Psoas muscle (tissue), 8 donors: ENCODE data around the gene CNPY1. TPM values are rescaled to one million over a fixed set of nuclear protein-coding genes. Genes with fewer than 3 reads are reported as not detected.

Source experiments
- ATAC-seq, 4 donors: fragments of 200-7000 bp; cut with Tn5 transposase; one replicate each; pipeline ENCODE4 v1.9.1; 2020; ENCODE audit warnings: moderate library complexity in 3 of 4, mild to moderate bottlenecking in 2 of 4
- DNase-seq, 2 donors: peaks; one replicate each; pipeline ENCODE4 v3.0.0-alpha.2; 2020
- H3K27ac ChIP-seq: fragments of 200-600 bp; one replicate; pipeline ENCODE4 v1.8.0; 2022
- H3K27me3 ChIP-seq, 3 donors: fragments of 200-600 bp in 1 of 3; one replicate each; pipeline versions ENCODE4 v1.6.1 to v1.8.0; 2013 to 2022; ENCODE audit warnings: low read length in 2 of 3, mild to moderate bottlenecking in 2 of 3, moderate library complexity in 1 of 3; ENCODE audit not compliant: insufficient read depth in 3 of 3
- H3K36me3 ChIP-seq, 2 donors: fragments of 200-600 bp in 1 of 2; one replicate each; pipeline versions ENCODE4 v1.6.1 to v1.8.0; 2013 to 2022; ENCODE audit warnings: low read depth in 1 of 2, mild to moderate bottlenecking in 1 of 2, moderate library complexity in 1 of 2; ENCODE audit not compliant: insufficient read depth in 1 of 2
- H3K4me1 ChIP-seq: fragments of 200-600 bp; one replicate; pipeline ENCODE4 v1.8.0; 2022
- H3K4me3 ChIP-seq: fragments of 200-600 bp; one replicate; pipeline ENCODE4 v1.8.0; 2022; ENCODE audit warnings: mild to moderate bottlenecking
- H3K9me3 ChIP-seq: fragments of 200-600 bp; one replicate; pipeline ENCODE4 v1.8.0; 2022
- WGBS, 3 donors: extraction: QIAGEN DNeasy Blood & Tissue Kit; methylation state at CpG; one replicate each; pipeline versions ENCODE4 v1.1.6 to v1.1.7; 2013; 5-methylcytosine and 5-hydroxymethylcytosine counted together
- intact Hi-C, 2 donors: fragments of 100-400 bp; cut with DNase I; formaldehyde crosslinking; loops; one replicate each; pipeline versions ENCODE4 v1.11.0 to v1.14.2; 2022
- polyA plus RNA-seq, 3 donors: library from polyadenylated mRNA; stranded (reverse); fragments of 200-250 nt; gene quantifications; one replicate each; pipeline ENCODE4 v1.2.3, GENCODE V29; 2013
- total RNA-seq, 4 donors: library from RNA; stranded (reverse); fragmentation: NEBNext Ultra II Directional in 2 of 4; extraction: Animal tissue kit (Norgen Biotek cat#: 25700) in 2 of 4; gene quantifications; one replicate each; pipeline versions ENCODE4 v1.2.1 to v1.2.4, GENCODE V29; 2021 to 2023
- TF ChIP-seq, protein P1 (sequence below): fragments of 200-600 bp; IDR thresholded peaks from one replicate; pipeline ENCODE4 v1.8.0; 2022; ENCODE audit warnings: antibody characterized with exemption
- donor health status: healthy with polysubstance abuse.
- donor health status: DM: no; HTN: no; CAD: no; lungs with moderate emphysema.
- donor health status: Bipolar disorder and iron deficiency.
- donor health status: healthy.
- donor health status: DM: yes; HTN: yes; CAD: no.
- donor health status: DM: no; HTN: no; CAD: no.
- donor health status: DM: no; HTN: no; CAD: no.
- donor health status: DM: yes; HTN: yes; CAD: no.

CNPY1 gene
- total and polyA plus RNA-seq, 7 donors, result not detected

- TF ChIP-seq, protein P1, sequence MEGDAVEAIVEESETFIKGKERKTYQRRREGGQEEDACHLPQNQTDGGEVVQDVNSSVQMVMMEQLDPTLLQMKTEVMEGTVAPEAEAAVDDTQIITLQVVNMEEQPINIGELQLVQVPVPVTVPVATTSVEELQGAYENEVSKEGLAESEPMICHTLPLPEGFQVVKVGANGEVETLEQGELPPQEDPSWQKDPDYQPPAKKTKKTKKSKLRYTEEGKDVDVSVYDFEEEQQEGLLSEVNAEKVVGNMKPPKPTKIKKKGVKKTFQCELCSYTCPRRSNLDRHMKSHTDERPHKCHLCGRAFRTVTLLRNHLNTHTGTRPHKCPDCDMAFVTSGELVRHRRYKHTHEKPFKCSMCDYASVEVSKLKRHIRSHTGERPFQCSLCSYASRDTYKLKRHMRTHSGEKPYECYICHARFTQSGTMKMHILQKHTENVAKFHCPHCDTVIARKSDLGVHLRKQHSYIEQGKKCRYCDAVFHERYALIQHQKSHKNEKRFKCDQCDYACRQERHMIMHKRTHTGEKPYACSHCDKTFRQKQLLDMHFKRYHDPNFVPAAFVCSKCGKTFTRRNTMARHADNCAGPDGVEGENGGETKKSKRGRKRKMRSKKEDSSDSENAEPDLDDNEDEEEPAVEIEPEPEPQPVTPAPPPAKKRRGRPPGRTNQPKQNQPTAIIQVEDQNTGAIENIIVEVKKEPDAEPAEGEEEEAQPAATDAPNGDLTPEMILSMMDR, result no peak
- WGBS, 3 donors, result 2 to 4% (median 4%) methylated on average over 32 to 57 of the region's 57 CpGs
- H3K4me1 ChIP-seq, result peaks cover 19% of the 10 kb centered on the region
- H3K27me3 ChIP-seq, result peaks cover 0 to 96% (median 69%) of the 10 kb centered on the region in 3 donors
- no peaks in the 10 kb centered on the region for H3K36me3 ChIP-seq
- H3K4me3 ChIP-seq, result peak overlapping the region; percentile 36
- ATAC-seq (no peak), DNase-seq (no peak)
- intact Hi-C loops, result loop anchor here in 1 of 2 donors (10.0 kb wide), 1 partner anchor 529 kb away; no protein-coding TSS in a partner anchor
- no peak overlapping the region for H3K27ac ChIP-seq
- no peaks in the 10 kb centered on the region for H3K9me3 ChIP-seq
These were observed 92.8 kb downstream of the CNPY1 start for GRCh38 chr7:155453296-155454182.

DNA sequence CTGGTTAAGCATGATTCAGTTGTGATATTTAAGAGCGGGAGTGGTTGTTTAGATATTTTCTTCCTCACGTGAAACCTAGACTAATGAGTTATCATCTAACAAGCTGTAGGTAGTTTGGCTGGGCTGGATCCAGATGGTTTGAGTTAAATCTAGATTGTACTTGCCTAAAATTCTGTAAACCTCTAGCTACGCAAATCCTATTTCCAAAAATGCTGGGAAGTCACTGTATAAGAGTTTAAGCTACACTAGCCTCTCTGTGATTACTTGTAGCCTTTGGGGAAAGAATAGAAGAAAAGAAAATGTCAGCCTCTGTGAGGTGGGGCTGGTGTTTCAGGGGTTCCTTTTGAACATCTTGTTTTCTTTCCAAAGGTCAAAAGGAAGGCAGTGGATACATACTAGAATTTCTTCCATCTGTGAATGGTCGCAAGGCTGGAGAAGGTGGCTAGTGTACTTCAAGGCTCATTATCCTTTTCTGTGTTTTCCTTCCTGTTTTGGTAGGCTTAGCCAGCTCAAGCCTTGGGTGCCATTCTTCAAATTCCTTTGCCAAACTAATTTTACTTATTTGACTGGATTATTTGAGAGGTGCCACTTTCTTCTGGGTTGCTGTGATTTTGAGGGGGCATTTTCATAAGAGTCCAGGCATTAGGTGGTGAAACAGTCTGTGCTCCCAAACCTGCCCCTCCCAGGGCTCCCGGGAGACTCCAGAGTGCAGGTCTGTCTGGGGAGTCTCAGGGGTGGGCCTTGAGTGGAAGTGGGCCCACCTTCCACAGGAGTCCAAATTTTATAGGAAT, 93.7 kb downstream of the CNPY1 start:
- Histone ChIP-seq H3K4me3 (no peak overlapping the region), H3K27me3 (peaks cover 0 to 97% (median 72%) of the 10 kb centered on the region in 3 donors), H3K9me3 (no peaks in the 10 kb centered on the region), H3K27ac (no peak overlapping the region), H3K4me1 (peaks cover 19% of the 10 kb centered on the region), H3K36me3 (no peaks in the 10 kb centered on the region)
- ATAC-seq, result no peak
- no peak for DNase-seq
- 32 to 40% (median 40%) methylated on average over 5 of the region's 5 CpGs for WGBS, 3 donors
- intact Hi-C loops, result loop anchor here in 1 of 2 donors (10.0 kb wide), 1 partner anchor 528 kb away; no protein-coding TSS in a partner anchor
- TF ChIP-seq, protein P1, result no peak

DNA sequence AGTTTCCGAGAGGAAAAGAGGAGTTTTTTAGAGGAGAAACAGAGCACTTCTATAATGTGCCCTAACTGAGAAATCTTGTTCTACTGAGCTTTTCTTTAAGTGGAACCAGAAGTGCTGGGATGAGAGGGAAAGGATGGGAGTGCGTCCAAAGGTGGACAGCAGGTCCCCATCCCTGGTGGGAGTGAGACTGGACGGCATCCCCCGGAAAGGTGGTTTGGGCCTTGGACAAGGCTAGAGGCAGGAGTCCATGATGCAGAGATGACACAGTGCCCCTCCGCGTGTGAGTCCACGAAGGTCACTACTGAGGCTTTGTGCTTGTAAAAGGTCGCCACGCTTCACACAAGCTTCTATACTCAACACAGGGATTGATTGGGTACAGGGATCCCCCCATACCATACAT, 94.5 kb downstream of the CNPY1 start:
- peaks cover 19% of the 10 kb centered on the region for H3K4me1 ChIP-seq
- DNase-seq (no peak), ATAC-seq (no peak)
- TF ChIP-seq, protein P1, result no peak
- no peaks in the 10 kb centered on the region for H3K36me3 ChIP-seq
- H3K27me3 ChIP-seq, result peaks cover 0 to 100% (median 71%) of the 10 kb centered on the region in 3 donors
- H3K9me3 ChIP-seq, result no peaks in the 10 kb centered on the region
- H3K4me3 ChIP-seq, result no peak overlapping the region
- no peak overlapping the region for H3K27ac ChIP-seq
- 12 to 15% (median 13%) methylated on average over 9 of the region's 9 CpGs for WGBS, 3 donors
- intact Hi-C loops, result loop anchor here in 1 of 2 donors (10.0 kb wide), 1 partner anchor 527 kb away; no protein-coding TSS in a partner anchor

Other genes starting within 250 kb of the CNPY1 start
- 10 to 100 TPM in 1 of 4 donors, 1 to 10 TPM in 3; 4.0 to 11.1 (median 6.6) TPM for gene INSIG1, start 248.7 kb downstream of the CNPY1 start, total RNA-seq
- gene INSIG1, start 248.7 kb downstream of the CNPY1 start, polyA plus RNA-seq, result 10 to 100 TPM in 1 of 3 donors, 1 to 10 TPM in 2; 5.3 to 20.0 (median 9.5) TPM
- under 1 TPM; 0.21 to 0.73 (median 0.44) TPM for gene EN2, start 88.4 kb downstream of the CNPY1 start, total RNA-seq
- gene EN2, start 88.4 kb downstream of the CNPY1 start, polyA plus RNA-seq, result 1 to 10 TPM in 1 of 3 donors, under 1 TPM in 2; 0.13 to 1.3 (median 0.16) TPM
- 10 to 100 TPM; 40.4 to 49.3 (median 43.7) TPM for gene RBM33, start 98.1 kb upstream of the CNPY1 start, total RNA-seq
- 10 to 100 TPM; 11.6 to 24.5 (median 11.7) TPM for gene RBM33, start 98.1 kb upstream of the CNPY1 start, polyA plus RNA-seq